HG03354 (cell line): ENCODE results near the gene KCNQ1.
A peak's percentile ranks its signal among the peaks of the same experiment; 100 is the strongest.

Experiments used
- ATAC-seq: cut with Tn5 transposase; IDR thresholded peaks from one replicate; pipeline ENCODE4 v1.9.1; 2021; ENCODE audit warnings: mild to moderate bottlenecking; ENCODE audit not compliant: unreplicated experiment, poor library complexity, severe bottlenecking

The KCNQ1 gene, protein sequence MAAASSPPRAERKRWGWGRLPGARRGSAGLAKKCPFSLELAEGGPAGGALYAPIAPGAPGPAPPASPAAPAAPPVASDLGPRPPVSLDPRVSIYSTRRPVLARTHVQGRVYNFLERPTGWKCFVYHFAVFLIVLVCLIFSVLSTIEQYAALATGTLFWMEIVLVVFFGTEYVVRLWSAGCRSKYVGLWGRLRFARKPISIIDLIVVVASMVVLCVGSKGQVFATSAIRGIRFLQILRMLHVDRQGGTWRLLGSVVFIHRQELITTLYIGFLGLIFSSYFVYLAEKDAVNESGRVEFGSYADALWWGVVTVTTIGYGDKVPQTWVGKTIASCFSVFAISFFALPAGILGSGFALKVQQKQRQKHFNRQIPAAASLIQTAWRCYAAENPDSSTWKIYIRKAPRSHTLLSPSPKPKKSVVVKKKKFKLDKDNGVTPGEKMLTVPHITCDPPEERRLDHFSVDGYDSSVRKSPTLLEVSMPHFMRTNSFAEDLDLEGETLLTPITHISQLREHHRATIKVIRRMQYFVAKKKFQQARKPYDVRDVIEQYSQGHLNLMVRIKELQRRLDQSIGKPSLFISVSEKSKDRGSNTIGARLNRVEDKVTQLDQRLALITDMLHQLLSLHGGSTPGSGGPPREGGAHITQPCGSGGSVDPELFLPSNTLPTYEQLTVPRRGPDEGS

DNA sequence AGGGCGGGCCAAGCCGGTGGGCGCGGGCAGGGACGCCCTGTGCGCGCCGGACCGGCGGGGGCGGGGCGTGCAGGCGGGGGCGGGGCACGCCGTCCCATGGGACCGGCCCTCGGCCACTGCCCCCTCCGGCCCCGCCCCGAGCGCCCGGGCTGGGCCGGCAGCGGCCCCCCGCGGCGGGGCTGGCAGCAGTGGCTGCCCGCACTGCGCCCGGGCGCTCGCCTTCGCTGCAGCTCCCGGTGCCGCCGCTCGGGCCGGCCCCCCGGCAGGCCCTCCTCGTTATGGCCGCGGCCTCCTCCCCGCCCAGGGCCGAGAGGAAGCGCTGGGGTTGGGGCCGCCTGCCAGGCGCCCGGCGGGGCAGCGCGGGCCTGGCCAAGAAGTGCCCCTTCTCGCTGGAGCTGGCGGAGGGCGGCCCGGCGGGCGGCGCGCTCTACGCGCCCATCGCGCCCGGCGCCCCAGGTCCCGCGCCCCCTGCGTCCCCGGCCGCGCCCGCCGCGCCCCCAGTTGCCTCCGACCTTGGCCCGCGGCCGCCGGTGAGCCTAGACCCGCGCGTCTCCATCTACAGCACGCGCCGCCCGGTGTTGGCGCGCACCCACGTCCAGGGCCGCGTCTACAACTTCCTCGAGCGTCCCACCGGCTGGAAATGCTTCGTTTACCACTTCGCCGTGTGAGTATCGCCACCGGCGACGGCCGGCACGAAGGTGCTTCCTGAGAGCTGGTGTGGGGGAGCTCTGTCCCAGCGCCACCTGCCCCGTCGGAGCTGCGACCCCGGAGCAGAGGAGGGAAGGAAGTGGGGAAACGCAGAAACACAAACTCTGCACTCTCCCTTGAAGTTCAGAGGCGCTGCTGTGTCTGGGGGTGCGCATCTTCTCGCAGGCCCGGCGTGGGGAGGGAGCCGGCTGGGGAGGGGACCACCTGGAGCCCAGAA is at the start of gene KCNQ1:
Gene KCNQ1, plus strand, starts transcription at position 188 of the 925 bp plus-strand sequence. Its CDS starts 91 bp downstream, at position 279.
- no peak for ATAC-seq

DNA sequence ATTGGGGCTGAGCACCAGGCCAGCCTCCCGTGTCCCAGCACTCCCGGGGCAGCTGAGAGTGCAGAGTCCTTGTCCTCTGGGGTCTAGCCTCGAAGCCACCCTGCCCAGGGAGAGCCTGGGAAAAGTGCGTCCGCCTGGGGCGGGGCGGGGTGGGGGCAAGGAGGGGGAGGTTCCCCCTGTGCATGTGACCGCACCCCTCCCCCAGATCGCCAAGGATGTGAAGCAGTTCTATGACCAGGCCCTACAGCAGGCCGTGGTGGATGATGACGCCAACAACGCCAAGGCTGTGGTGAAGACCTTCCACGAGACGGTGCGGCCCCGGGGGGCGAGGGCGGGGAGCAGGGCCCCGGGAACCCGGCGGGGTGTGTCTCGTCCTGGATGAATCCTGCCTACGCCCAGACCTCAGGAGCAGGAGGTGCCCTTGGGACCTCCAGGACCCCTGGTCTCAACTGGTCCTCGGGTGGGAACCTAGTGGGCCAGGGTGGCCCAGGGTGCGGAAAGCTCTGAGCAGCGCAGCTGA is 49.5 kb upstream of the KCNQ1 start:
- ATAC-seq = no peak

DNA sequence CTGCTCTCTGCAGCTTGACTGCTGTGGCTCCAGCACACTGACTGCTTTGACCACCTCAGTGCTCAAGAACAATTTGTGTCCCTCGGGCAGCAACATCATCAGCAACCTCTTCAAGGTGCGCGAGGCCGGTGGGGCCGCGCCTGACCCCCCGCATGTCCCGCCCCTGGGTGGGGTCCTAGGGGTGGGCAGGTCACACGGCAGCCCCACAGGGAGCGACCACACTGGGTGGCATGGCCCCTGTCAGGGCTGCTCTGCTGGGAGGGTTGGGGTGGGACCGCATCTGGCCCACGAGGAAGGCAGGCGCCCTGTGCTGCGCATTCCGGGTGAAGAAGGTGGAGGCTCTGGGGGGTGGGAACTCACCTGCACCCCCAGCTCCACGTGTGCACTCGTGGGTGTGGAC is 49.0 kb upstream of the KCNQ1 start:
- ATAC-seq = no peak

DNA sequence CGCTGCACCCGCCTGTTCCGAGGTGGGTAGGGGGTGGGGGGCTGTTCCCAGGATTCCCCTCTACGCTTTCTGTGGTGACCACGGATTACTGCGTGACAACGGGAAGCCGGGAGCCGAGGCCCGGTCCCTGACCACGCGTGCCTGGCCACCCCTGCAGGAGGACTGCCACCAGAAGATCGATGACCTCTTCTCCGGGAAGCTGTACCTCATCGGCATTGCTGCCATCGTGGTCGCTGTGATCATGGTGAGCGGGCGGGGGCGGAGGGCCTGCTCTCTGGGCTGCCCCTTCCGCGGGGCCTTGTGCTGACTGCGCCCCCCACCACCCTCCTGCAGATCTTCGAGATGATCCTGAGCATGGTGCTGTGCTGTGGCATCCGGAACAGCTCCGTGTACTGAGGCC is 48.3 kb upstream of the KCNQ1 start:
- no peak for ATAC-seq

DNA sequence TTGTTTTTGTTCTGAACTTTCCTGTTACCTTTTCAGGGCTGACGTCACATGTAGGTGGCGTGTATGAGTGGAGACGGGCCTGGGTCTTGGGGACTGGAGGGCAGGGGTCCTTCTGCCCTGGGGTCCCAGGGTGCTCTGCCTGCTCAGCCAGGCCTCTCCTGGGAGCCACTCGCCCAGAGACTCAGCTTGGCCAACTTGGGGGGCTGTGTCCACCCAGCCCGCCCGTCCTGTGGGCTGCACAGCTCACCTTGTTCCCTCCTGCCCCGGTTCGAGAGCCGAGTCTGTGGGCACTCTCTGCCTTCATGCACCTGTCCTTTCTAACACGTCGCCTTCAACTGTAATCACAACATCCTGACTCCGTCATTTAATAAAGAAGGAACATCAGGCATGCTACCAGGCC is 47.8 kb upstream of the KCNQ1 start:
- ATAC-seq = no peak

DNA sequence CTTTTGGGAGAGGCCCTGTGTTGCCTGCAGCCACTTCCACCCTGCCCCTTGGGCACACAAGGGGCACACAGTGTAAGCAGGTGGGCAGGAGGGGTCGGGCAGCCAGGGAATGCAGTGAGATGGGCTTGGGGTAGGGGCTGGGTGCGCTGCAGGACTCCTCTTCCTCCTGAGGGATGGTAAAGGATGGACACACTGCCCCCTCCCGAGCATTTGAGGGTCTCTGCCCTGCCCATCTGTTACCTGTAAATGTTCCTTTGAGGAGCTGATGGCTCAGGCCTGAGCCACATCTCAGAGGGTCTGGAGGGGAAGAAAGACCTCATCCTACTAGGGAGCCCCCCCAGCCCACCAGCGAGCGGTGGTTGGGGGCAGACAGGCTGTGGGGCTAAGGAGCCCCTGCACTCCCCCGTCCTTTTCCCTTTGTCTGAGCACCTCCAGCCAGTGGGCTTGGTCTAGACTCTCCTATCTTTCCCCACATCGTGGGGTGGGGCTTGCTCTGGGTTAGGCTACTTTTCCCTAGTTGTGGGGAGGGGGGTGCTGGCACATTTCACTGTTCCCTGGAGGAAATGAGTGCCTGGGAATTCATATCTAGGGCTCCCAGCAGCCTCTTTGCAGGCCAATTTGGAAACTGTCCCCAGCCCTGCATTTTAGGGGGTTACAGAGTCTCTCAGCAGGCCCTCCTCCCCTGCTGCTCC is 46.0 kb upstream of the KCNQ1 start:
- no peak for ATAC-seq

DNA sequence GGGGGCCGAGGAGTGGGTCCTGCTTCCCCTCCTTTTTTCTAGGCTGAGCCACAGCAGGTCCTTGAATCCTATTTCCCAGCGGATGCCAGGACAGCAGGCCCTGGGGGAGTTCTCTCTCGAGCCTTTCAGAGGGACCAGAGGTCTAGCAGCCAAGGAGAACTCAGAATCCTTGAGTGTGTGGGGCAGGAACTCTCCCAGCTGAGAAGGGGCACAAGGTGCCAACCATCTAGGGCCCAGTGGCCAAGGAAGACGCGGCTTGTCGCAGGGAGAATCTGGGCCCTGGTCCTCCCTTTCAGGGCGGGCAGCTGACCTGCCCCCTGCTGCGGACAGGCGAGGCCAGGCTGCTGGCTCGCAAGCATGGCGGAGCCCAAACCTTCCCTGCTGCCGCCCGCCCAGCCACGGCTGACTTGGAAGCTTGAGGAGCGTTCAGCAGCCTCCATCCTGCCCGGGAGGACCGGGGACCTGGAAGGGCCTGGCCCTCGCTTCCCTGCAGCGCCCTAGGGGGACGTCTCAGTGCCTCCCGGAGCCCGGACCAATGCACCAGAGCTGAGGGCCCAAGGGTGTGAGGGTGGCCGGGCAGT is 45.2 kb upstream of the KCNQ1 start:
- no peak for ATAC-seq

DNA sequence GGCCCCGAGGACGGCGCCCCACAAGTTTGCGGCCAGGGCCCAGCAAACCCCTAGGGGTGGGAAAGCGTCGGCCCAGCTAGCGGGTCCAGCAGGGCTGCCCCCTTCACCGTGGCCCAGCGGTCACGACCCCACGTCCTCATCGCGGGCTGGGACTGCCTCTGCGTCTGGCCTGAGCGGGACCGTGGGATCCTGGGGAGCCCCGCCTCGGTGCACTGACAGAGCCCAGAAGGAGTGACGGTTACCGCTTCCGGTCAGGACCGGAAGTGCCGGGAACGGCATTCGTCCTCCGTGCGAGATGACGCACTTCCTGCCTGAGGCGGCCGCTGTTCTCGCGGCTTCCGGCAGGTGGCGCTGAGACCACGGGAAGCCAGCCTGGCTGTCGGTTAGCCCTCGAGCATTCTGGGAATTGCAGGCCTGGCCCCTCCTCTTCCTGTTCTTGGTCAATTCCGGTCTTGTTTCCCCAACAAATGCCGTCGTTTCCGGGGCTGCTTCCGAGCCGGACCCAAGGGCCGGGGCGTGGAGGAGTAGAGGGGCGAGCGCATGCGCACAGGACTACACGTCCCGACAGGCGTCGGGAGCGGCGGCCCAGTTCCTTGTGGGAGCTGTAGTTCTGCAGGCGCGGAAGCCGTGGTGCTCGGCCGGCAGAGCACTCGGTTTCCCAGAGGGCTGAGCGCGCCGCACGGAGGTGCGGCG is 44.6 kb upstream of the KCNQ1 start, which contains the start of gene TSSC4:
Gene TSSC4, plus strand, starts transcription at position 682 of the 693 bp plus-strand sequence. CDS start 1,884 bp downstream, outside the sequence.
- ATAC-seq = peak; percentile 86

DNA sequence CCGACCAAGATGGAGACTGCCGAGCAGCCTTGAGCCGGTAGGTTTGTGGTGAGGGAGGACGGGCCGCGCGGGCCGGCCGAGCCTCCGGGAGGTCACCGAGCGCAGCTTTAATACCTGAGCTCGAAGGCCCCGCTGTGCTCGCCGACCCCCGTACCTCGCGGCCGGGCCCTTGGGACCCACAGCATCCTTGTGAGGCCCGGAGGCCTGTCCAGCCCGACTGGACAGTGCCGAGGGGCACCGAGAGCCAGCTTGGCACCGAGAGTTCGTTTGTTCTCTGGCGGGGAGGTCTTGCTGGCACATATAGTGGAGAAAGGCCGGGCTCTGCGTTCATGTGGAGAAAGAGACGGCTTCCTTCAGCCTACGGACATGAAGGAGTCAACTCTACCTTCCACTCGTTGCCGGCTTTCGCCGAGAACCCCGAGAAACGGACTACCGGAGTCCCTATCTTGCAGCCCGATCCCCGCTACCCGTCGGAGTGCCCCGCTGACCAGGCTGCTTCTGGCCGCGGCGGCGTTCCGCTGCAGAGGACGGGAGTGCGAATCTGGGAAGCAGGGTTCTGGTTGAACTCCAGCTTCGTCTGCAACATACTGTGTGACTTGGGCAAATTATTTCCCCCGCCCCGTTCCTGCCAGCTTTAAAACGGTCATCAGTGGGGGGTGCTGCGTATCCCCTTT is 43.9 kb upstream of the KCNQ1 start:
- no peak for ATAC-seq

DNA sequence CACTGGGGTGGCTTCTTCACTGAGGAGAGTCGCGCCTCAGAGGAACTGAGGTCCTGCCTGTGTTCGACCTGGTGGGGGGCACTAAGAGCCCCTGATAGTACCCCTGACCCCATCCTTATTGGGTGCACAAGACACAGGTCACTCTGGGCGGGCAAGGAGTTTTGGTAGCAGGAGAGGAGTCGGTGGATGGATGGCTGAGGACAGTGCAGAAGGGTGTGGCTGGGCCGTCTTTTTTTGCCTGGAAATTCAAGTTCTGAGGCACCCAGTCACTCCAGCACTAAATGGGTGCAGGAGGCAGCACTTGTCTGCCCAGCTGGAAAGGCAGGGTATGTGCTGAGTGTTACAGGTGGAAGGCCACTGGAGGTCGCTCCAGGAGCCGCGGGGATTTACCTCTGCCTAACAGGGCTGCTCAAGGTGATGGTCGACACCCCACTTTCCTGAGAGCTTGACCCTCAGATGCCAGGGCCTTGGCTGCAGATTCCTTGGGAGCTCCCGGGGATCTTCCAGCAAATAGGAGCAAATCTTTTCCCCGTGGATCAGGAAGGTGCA is 43.3 kb upstream of the KCNQ1 start:
- ATAC-seq = no peak

DNA sequence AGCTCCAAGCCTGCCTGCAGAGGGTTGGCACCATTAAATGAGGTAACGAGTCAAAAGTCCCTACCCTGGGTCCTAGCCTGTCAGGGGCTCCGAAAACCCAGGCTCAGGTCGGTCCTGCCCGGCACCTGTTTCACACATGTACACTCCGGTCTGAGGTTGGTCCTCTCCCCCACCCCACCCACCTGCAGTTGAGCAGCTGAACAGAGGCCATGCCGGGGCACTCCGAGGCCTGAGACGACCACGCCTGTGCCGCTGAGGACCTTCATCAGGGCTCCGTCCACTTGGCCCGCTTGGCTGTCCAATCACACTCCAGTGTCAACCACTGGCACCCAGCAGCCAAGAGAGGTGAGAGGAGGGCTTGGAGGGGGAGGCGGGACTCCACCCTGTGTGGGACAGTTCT is 42.7 kb upstream of the KCNQ1 start:
- no peak for ATAC-seq

DNA sequence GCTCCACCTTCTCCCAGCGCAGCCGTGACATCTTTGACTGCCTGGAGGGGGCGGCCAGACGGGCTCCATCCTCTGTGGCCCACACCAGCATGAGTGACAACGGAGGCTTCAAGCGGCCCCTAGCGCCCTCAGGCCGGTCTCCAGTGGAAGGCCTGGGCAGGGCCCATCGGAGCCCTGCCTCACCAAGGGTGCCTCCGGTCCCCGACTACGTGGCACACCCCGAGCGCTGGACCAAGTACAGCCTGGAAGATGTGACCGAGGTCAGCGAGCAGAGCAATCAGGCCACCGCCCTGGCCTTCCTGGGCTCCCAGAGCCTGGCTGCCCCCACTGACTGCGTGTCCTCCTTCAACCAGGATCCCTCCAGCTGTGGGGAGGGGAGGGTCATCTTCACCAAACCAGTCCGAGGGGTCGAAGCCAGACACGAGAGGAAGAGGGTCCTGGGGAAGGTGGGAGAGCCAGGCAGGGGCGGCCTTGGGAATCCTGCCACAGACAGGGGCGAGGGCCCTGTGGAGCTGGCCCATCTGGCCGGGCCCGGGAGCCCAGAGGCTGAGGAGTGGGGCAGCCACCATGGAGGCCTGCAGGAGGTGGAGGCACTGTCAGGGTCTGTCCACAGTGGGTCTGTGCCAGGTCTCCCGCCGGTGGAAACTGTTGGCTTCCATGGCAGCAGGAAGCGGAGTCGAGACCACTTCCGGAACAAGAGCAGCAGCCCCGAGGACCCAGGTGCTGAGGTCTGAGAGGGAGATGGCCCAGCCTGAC is 41.7 kb upstream of the KCNQ1 start:
- ATAC-seq = no peak

DNA sequence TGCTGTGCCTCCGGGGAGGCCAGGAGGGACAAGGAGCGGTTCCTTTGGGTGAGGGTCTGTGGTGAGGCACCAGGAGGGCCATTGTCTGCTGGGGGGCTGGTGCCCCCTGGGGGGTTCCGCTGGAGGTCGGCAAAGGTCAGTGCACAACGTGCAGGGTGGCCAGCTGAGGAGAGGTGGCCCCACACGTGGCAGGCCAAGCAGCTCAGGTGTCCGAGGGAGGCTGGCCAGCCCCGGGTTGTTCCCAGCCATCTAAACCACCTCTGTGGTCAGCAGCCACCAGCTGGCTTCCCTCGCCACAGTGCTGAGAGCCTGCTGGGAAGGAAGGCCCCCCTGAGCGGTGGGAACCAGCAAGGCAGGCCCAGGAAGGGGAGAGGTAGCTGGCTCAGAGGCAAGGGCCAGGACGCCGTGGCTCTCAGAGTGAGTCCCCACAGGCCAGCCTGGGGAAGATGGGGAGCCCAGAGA is 40.0 kb upstream of the KCNQ1 start:
- ATAC-seq = no peak

DNA sequence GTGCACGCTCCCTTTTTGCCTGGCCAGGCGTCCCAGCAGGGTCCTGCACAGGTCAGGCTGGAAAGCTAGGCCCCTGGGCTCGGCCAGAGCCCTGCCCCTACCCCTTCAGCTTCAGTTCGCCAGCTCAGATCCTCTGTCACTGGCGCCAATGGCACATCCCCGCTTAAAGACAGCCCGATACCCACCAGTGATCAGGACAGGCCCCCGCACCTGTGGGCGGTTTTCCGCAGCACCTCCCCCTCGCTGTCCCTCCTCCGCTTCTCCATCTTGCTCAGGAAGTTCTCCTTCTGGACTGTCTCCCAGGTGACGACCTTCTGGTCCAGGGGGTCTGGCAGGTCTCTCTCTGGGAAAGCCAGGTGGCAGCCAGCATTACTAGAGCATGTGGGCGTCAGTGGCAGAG is 38.4 kb upstream of the KCNQ1 start:
- no peak for ATAC-seq

DNA sequence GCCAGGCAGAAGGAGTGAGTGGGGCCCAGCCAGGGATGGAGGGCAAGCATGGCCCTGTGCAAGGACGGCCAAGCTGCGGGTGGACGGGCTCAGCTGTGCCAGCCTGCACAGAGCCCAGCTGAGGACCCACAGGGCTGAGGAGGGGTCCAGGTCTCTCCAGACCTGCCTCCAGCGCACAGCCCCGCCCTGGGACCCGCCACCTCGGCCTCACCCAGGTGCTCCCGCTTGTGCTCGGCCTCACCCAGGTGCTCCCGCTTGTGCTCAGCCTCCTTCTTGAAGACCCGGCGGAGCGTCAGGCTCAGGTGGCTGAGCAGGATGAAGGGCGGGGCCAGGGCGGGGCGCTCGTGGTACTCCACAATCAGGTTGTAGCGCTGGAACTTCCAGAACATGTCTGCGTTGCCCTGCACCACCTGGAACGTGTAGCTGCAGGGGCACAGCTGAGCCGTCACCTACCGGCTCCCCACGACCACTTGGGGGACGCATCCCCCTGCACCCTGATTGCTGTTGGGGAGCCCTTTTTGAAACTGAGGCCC is 37.9 kb upstream of the KCNQ1 start:
- no peak for ATAC-seq

DNA sequence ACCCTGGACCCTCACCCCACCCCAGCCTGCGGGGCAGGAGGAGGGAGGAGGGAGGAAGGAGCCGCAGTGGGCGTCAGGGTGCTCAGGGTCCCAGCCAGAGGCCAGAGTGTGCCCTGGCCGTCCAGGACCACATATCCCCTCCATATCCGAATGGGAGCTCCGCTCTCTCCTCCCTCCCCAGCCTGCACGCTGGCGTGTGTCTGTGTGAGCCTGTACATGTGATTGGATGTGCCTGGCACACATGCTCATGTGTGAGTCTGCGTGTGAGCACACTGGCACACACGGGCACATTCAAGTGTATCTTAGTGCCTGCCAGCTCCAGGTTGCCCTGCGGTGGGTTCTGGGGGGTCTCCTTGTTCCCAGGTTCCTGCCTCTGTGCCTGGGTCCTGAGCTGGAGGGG is 36.1 kb upstream of the KCNQ1 start:
- ATAC-seq = no peak

DNA sequence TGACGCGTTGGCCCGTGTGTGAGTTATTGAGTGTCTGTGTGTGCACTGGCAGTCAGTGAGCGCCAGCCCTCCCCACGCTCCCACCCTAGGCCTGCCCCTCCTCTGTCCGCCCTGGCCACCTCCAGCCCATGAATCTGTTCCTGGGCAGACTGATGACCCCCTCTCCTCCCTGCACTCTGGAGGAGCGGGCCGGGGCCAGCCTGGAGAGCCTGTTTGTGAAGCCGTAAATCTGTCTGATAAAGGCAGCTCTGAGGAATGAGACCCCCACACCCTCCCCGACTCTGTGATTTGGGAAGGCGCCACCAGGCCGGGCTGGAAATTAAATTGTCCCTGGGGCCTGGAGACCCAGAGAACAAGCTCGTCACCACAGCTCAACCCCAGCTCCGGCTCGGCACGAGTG is 35.7 kb upstream of the KCNQ1 start:
- ATAC-seq = no peak
